ENCODE data around the gene IGSF21. TPM values are rescaled to one million over a fixed set of nuclear protein-coding genes. Genes with fewer than 3 reads are reported as not detected.
A peak's percentile ranks its signal among the peaks of the same experiment; 100 is the strongest.

Gene IGSF21
- total RNA-seq, 1 experiment from 2014 or later: 30.5 TPM

DNA sequence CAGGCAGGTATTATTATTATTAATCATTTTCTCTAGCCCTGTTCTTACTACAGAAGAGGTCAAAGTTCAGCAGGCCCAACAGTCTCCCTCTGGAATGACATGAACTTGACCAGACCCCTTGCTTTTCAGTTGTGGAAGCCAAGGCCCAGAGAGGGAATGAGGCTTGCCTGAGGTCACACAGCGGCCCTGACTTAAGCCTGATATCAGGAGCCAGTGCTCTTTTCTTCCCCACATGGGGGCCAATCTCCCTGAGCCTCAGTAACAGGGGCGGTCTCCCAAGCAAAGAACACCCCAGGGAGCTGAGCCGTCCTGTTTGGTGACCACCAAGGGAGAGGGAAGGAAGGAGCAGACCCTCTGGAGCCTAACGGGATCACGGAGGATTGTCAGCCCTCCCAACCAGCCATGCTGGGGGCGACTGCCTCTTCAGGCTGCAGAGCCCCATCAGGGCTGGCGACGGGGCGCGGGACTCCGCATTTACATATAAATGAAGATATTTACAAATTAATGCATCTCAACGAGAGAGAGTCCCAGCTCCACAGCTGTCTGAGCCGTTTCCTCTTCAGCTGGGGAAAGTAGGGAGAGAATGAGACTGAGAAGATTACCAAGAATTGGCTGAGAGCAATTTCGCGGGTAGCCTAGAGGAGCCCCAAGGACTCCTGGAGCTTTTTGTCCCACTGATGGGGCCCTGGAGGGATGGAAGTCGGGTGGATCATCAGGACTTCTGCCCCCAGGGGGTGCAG is 187.0 kb downstream of the IGSF21 start (continued):
- TF ChIP-seq, protein P1, sequence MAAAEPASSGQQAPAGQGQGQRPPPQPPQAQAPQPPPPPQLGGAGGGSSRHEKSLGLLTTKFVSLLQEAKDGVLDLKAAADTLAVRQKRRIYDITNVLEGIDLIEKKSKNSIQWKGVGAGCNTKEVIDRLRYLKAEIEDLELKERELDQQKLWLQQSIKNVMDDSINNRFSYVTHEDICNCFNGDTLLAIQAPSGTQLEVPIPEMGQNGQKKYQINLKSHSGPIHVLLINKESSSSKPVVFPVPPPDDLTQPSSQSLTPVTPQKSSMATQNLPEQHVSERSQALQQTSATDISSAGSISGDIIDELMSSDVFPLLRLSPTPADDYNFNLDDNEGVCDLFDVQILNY (CRISPR knock-in tag; IDR thresholded peaks at IDR 0.05): peak; percentile 70; the same call in 1 of the 2 replicates
- TF ChIP-seq GTF2I (CRISPR knock-in tag; conservative IDR thresholded peaks at IDR 0.05) (peak; percentile 73; the same call in 1 of the 2 replicates), MXD4 (CRISPR knock-in tag; IDR thresholded peaks at IDR 0.05; ENCODE audit: borderline replicate concordance) (no peak), EMX1 (CRISPR knock-in tag; IDR thresholded peaks at IDR 0.05) (no peak), CREM (CRISPR knock-in tag; IDR thresholded peaks at IDR 0.05) (0 out of 2 replicates have a peak, but pooled peaks have one; percentile 38), FOXK1 (CRISPR knock-in tag; IDR thresholded peaks at IDR 0.05) (no peak)
- TF ChIP-seq, protein P2, sequence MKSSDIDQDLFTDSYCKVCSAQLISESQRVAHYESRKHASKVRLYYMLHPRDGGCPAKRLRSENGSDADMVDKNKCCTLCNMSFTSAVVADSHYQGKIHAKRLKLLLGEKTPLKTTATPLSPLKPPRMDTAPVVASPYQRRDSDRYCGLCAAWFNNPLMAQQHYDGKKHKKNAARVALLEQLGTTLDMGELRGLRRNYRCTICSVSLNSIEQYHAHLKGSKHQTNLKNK (CRISPR knock-in tag; IDR thresholded peaks at IDR 0.05): no peak
- TF ChIP-seq, protein P3, sequence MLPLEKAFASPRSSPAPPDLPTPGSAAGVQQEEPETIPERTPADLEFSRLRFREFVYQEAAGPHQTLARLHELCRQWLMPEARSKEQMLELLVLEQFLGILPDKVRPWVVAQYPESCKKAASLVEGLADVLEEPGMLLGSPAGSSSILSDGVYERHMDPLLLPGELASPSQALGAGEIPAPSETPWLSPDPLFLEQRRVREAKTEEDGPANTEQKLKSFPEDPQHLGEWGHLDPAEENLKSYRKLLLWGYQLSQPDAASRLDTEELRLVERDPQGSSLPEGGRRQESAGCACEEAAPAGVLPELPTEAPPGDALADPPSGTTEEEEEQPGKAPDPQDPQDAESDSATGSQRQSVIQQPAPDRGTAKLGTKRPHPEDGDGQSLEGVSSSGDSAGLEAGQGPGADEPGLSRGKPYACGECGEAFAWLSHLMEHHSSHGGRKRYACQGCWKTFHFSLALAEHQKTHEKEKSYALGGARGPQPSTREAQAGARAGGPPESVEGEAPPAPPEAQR (CRISPR knock-in tag; IDR thresholded peaks at IDR 0.05): no peak

DNA sequence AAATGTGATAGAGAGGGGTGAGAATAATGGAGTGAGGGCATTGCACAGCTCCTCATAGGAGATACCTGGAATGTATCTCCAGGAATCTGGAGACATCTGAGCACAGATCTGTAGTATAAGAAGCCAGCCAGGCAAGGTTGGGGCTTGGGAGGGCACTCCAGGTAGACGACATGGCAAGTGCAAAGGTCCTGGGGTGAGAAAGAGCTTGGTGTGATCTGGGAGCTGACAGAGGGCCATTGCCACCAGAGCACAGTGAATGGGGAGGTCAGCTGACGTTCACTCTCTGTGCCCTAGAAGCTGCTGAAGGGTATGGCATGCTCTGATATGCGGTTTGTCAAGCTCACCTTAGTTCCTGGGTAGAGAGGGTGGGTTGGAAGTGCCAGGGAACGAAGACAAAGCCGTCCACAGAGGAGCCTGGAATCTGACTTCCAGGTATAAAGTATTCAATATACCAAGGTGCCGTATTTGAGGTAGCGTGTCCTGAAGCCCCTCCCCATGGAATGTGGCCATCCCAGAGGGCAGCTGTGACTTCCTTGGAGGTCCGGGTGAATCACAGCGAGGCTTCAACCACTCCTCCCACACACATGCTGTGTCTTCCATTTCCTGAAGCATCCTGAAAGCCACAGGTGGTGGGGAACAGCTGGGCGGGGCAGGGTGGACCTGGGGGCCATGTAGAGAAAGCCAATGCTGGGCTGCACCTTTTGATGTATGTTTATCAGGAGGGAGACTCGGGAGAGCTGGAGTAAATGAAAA is 190.5 kb downstream of the IGSF21 start:
- Mint-ChIP-seq H3K27me3 (ENCODE audit: low read depth) (no peaks in the 10 kb centered on the region; the same call in 1 of the 2 replicates), H3K4me1 (peaks cover 70% of the 10 kb centered on the region), H3K27ac (peak overlapping the region; percentile 95), H3K36me3 (peaks cover 12% of the 10 kb centered on the region), H3K9me3 (peaks cover 6% of the 10 kb centered on the region), H3K4me3 (peak overlapping the region; percentile 33)
- DNase-seq (ENCODE audit: low spot score) (peak; percentile 79), ATAC-seq (peak; percentile 68)
- CTCF ChIA-PET: interaction anchor here (0.5 to 6.8 kb wide), 33 partner anchors 8 to 577 kb away, joined by 3 to 75 read pairs (median 4); partner anchors contain the start of gene KLHDC7A
- POLR2A ChIA-PET: interaction anchor here (0.7 to 1.0 kb wide), 2 partner anchors 16 to 21 kb away, joined by 3 read pairs; no protein-coding TSS in a partner anchor
- TF ChIP-seq ZNF423 (CRISPR knock-in tag; IDR thresholded peaks at IDR 0.05): peak; percentile 99
- TF ChIP-seq, protein P4, sequence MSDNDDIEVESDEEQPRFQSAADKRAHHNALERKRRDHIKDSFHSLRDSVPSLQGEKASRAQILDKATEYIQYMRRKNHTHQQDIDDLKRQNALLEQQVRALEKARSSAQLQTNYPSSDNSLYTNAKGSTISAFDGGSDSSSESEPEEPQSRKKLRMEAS (CRISPR knock-in tag; IDR thresholded peaks at IDR 0.05): peak; percentile 78
- TF ChIP-seq, protein P5, sequence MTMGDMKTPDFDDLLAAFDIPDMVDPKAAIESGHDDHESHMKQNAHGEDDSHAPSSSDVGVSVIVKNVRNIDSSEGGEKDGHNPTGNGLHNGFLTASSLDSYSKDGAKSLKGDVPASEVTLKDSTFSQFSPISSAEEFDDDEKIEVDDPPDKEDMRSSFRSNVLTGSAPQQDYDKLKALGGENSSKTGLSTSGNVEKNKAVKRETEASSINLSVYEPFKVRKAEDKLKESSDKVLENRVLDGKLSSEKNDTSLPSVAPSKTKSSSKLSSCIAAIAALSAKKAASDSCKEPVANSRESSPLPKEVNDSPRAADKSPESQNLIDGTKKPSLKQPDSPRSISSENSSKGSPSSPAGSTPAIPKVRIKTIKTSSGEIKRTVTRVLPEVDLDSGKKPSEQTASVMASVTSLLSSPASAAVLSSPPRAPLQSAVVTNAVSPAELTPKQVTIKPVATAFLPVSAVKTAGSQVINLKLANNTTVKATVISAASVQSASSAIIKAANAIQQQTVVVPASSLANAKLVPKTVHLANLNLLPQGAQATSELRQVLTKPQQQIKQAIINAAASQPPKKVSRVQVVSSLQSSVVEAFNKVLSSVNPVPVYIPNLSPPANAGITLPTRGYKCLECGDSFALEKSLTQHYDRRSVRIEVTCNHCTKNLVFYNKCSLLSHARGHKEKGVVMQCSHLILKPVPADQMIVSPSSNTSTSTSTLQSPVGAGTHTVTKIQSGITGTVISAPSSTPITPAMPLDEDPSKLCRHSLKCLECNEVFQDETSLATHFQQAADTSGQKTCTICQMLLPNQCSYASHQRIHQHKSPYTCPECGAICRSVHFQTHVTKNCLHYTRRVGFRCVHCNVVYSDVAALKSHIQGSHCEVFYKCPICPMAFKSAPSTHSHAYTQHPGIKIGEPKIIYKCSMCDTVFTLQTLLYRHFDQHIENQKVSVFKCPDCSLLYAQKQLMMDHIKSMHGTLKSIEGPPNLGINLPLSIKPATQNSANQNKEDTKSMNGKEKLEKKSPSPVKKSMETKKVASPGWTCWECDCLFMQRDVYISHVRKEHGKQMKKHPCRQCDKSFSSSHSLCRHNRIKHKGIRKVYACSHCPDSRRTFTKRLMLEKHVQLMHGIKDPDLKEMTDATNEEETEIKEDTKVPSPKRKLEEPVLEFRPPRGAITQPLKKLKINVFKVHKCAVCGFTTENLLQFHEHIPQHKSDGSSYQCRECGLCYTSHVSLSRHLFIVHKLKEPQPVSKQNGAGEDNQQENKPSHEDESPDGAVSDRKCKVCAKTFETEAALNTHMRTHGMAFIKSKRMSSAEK (CRISPR knock-in tag; IDR thresholded peaks at IDR 0.05; ENCODE audit: borderline replicate concordance): 0 out of 2 replicates have a peak, but pooled peaks have one; percentile 65
- peak; percentile 55; the same call in 1 of the 2 replicates for TF ChIP-seq ZNF671 (CRISPR knock-in tag; IDR thresholded peaks at IDR 0.05)
- TF ChIP-seq SP1 (CRISPR knock-in tag; conservative IDR thresholded peaks at IDR 0.05): peak; percentile 73
- TF ChIP-seq, protein P6, sequence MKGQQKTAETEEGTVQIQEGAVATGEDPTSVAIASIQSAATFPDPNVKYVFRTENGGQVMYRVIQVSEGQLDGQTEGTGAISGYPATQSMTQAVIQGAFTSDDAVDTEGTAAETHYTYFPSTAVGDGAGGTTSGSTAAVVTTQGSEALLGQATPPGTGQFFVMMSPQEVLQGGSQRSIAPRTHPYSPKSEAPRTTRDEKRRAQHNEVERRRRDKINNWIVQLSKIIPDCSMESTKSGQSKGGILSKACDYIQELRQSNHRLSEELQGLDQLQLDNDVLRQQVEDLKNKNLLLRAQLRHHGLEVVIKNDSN (CRISPR knock-in tag; IDR thresholded peaks at IDR 0.05): 0 out of 2 replicates have a peak, but pooled peaks have one; percentile 28
- peak; percentile 91 for TF ChIP-seq ETV6 (CRISPR knock-in tag; IDR thresholded peaks at IDR 0.05)
- TF ChIP-seq CBFB (CRISPR knock-in tag; IDR thresholded peaks at IDR 0.05; ENCODE audit: low read depth): 0 out of 2 replicates have a peak, but pooled peaks have one; percentile 74
- TF ChIP-seq, protein P7, sequence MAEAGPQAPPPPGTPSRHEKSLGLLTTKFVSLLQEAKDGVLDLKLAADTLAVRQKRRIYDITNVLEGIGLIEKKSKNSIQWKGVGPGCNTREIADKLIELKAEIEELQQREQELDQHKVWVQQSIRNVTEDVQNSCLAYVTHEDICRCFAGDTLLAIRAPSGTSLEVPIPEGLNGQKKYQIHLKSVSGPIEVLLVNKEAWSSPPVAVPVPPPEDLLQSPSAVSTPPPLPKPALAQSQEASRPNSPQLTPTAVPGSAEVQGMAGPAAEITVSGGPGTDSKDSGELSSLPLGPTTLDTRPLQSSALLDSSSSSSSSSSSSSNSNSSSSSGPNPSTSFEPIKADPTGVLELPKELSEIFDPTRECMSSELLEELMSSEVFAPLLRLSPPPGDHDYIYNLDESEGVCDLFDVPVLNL (CRISPR knock-in tag; IDR thresholded peaks at IDR 0.05; ENCODE audit: borderline replicate concordance, low read depth): no peak
- no peak for TF ChIP-seq FOXJ3 (CRISPR knock-in tag; IDR thresholded peaks at IDR 0.05; ENCODE audit: borderline replicate concordance)
- TF ChIP-seq GTF2I (CRISPR knock-in tag; conservative IDR thresholded peaks at IDR 0.05): peak; percentile 90
- TF ChIP-seq, protein P2 (CRISPR knock-in tag; IDR thresholded peaks at IDR 0.05): no peak

Measured in WTC11 (cell line).